ENCODE measurements around the gene PCNT. TPM values are rescaled to one million over a fixed set of nuclear protein-coding genes. Genes with fewer than 3 reads are reported as not detected.

Gene PCNT
- total and polyA plus RNA-seq, 2 of the 4 experiments (the other 2 are of a cell fraction) = 10.0 to 19.4 TPM

DNA sequence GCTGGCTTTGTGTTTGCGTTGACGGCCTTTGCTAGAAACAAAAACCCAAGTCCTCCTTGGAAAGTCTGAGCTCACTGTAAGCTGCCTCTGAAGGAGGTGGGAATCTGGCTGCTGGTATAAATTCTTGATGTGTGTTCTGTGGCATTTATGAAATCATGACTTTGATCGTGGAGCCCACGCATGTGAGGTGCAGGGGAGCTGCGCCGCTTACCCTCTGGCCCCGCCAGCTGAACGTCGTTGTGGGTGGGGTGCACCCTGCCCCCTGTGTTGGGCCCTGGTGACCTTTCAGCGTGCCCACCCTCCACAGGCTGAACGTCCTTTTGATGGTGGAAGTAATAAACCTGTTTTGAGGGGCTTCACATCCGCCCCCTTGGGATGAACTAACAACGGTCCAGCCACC is 113.6 kb downstream of the PCNT start:
- H3K9me3 ChIP-seq (ENCODE audit: control insufficient read depth, insufficient read depth, low read length) = no peaks in the 10 kb centered on the region
- ATAC-seq (ENCODE audit: low read depth) (no peak), DNase-seq (no peak)
- H3K4ac ChIP-seq (ENCODE audit: low read depth, low read length) = no peak overlapping the region
- H3K27ac ChIP-seq (ENCODE audit: insufficient read depth, low read length) = no peak overlapping the region
- no peak overlapping the region for H2BK120ac ChIP-seq (ENCODE audit: low read depth, low read length)
- no peaks in the 10 kb centered on the region for H3K9me1 ChIP-seq (ENCODE audit: insufficient read depth, low read length)
- BruUV-seq (replicated peaks) = no TSS peak
- no peak overlapping the region for H4K5ac ChIP-seq (ENCODE audit: low read depth, low read length)
- TF ChIP-seq CEBPB (IDR thresholded peaks at IDR 0.05; ENCODE audit: low read depth, low read length) = no peak
- TF ChIP-seq FOS (IDR thresholded peaks at IDR 0.05; ENCODE audit: low read depth, low read length) = no peak
- TF ChIP-seq, protein P1, sequence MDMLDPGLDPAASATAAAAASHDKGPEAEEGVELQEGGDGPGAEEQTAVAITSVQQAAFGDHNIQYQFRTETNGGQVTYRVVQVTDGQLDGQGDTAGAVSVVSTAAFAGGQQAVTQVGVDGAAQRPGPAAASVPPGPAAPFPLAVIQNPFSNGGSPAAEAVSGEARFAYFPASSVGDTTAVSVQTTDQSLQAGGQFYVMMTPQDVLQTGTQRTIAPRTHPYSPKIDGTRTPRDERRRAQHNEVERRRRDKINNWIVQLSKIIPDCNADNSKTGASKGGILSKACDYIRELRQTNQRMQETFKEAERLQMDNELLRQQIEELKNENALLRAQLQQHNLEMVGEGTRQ (IDR thresholded peaks at IDR 0.05; ENCODE audit: low read depth, low read length) = no peak
- no peak for TF ChIP-seq MXI1 (IDR thresholded peaks at IDR 0.05; ENCODE audit: borderline replicate concordance, low read depth, low read length)
- TF ChIP-seq RCOR1 (IDR thresholded peaks at IDR 0.05; ENCODE audit: insufficient replicate concordance, low read length) = no peak
- TF ChIP-seq MAFK (IDR thresholded peaks at IDR 0.05; ENCODE audit: low read depth, low read length) = no peak
- TF ChIP-seq RAD21 (IDR thresholded peaks at IDR 0.05; ENCODE audit: low read length) = no peak
- no peak for TF ChIP-seq POLR2A (IDR thresholded peaks at IDR 0.05; ENCODE audit: low read depth, low read length)
- no peak for TF ChIP-seq BHLHE40 (IDR thresholded peaks at IDR 0.05; ENCODE audit: low read depth, low read length)
- no peak for TF ChIP-seq CTCF (conservative IDR thresholded peaks at IDR 0.05; ENCODE audit: low read depth, low read length)
- TF ChIP-seq MAZ (IDR thresholded peaks at IDR 0.05; ENCODE audit: borderline replicate concordance, low read depth, low read length) = no peak
- no peak for TF ChIP-seq SMC3 (IDR thresholded peaks at IDR 0.05; ENCODE audit: low read depth, low read length)
- no peak overlapping the region for H2BK20ac ChIP-seq (ENCODE audit: low read depth, low read length)
- no peak overlapping the region for H2AK9ac ChIP-seq (replicated peaks; ENCODE audit: low read depth, low read length, poor library complexity)
- no peak overlapping the region for H3K23ac ChIP-seq (ENCODE audit: low read depth, low read length)
- no peaks in the 10 kb centered on the region for H3K4me1 ChIP-seq (ENCODE audit: control insufficient read depth, insufficient read depth, low read length)
- no peak overlapping the region for H2BK5ac ChIP-seq (ENCODE audit: low read depth, low read length, poor library complexity, severe bottlenecking)
- H3K36me3 ChIP-seq (ENCODE audit: control insufficient read depth, insufficient read depth, low read length) = peaks cover 63% of the 10 kb centered on the region
- H2BK15ac ChIP-seq (ENCODE audit: low read depth, low read length) = no peak overlapping the region
- no peak overlapping the region for H3K4me3 ChIP-seq (ENCODE audit: insufficient read depth, low read depth, low read length)
- intact Hi-C loops (cut with micrococcal nuclease) = no loop called here
- H2AK5ac ChIP-seq (ENCODE audit: low read depth, low read length) = no peak overlapping the region
- H2AFZ ChIP-seq (replicated peaks; ENCODE audit: low read length, poor library complexity) = no peak overlapping the region
- H3K79me1 ChIP-seq (ENCODE audit: low read depth in 1 of 2, low read length in 2 of 2) = peaks cover 0 to 8% of the 10 kb centered on the region in 2 experiments; a peak in 2 of 4 replicates
- CTCF ChIA-PET = no interaction called here
- no peak overlapping the region for H4K8ac ChIP-seq (ENCODE audit: low read depth in 2 of 2, low read length in 2 of 2)
- H3K56ac ChIP-seq (ENCODE audit: extremely low read depth, insufficient read depth, low read length) = no peak overlapping the region
- no peak overlapping the region for H3K9ac ChIP-seq (ENCODE audit: low read depth, low read length)
- no peak overlapping the region for H3K14ac ChIP-seq (replicated peaks; ENCODE audit: low read depth, low read length)
- no peak overlapping the region for H3K18ac ChIP-seq (ENCODE audit: low read depth, low read length)
- H4K91ac ChIP-seq (ENCODE audit: insufficient read depth, low read depth, low read length) = no peak overlapping the region
- no peaks in the 10 kb centered on the region for H3K27me3 ChIP-seq (ENCODE audit: control insufficient read depth, insufficient read depth, low read length)
- in situ Hi-C loops (cut with MboI; ENCODE audit: low sequenced_read_pairs) = no loop called here
- POLR2A ChIA-PET (ENCODE audit: unreplicated experiment) = no interaction called here
- dilution Hi-C loops (cut with HindIII; ENCODE audit: low sequenced_read_pairs, unreplicated experiment) = no loop called here
- no peak overlapping the region for H3K4me2 ChIP-seq (ENCODE audit: low read depth, low read length)
- WGBS, 2 experiments (ENCODE audit: extremely low coverage in 2 of 2, insufficient read length in 1 of 2) = 100% methylated on average over 4 of the region's 13 CpGs; no CpG with 5 or more reads in 1 of the 2 experiments
- H4K20me1 ChIP-seq (ENCODE audit: insufficient read depth, low read length) = no peaks in the 10 kb centered on the region
